GM10266 (cell line): Measurements from ENCODE around the gene ZMAT3.

Experiments used
- DNase-seq: peaks from one replicate; pipeline ENCODE4 v3.0.0; 2012; ENCODE audit errors: extremely low spot score
- CTCF ChIP-seq: IDR thresholded peaks from 2 replicates; pipeline ENCODE4 v1.5.1; 2012; ENCODE audit warnings: mild to moderate bottlenecking, low read depth; ENCODE audit not compliant: control insufficient read depth, insufficient read depth; ENCODE audit errors: missing control alignments

The ZMAT3 gene

GRCh38 chr3:178975320-178975719 lies 96.3 kb downstream of the ZMAT3 start:
- no peak for TF ChIP-seq CTCF
- no peak for DNase-seq

DNA sequence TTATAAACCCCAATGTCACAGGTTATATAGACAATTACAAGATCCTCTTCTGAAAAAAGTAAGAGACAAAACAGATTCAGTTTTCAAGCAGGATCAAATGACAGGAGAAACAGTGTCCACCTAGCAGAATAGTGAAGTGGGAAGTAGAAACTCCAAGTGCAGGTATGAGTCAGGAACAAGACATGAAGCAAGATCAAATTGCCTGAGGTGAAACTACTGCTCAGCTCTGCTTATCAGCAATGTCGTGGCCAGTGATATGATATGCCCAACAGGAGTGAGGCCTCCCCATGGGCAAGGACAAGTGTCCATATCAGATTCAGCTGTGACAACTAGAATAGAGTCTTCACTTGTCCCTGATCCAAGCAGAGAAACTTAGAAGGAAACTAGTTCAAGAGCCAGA lies 100.0 kb downstream of the ZMAT3 start:
- TF ChIP-seq CTCF = no peak
- DNase-seq = no peak

GRCh38 chr3:178969004-178969700 lies 102.5 kb downstream of the ZMAT3 start:
- TF ChIP-seq CTCF = no peak
- DNase-seq = peak; percentile 51
